Measurements from ENCODE around the gene MANEA.

MANEA gene

GRCh38 chr6:95589067-95589466 is 11.7 kb downstream of the MANEA start:
- DNase-seq (ENCODE audit: low read depth): no peak

- no peak for DNase-seq (ENCODE audit: low read depth)
Measured at GRCh38 chr6:95589826-95590570, 12.7 kb downstream of the MANEA start.

GRCh38 chr6:95593025-95593424 is 15.7 kb downstream of the MANEA start:
- DNase-seq (ENCODE audit: low read depth): no peak

GRCh38 chr6:95596021-95596420 is 18.7 kb downstream of the MANEA start:
- no peak for DNase-seq (ENCODE audit: low read depth)

- DNase-seq (ENCODE audit: low read depth): no peak
Measured at GRCh38 chr6:95599706-95600105, 22.4 kb downstream of the MANEA start.

- DNase-seq (ENCODE audit: low read depth): no peak
Measured at GRCh38 chr6:95601133-95601532, 23.8 kb downstream of the MANEA start.

- no peak for DNase-seq (ENCODE audit: low read depth)
Measured at GRCh38 chr6:95614094-95614493, 36.8 kb downstream of the MANEA start.

- no peak for DNase-seq (ENCODE audit: low read depth)
Measured at GRCh38 chr6:95629551-95629950, 52.2 kb downstream of the MANEA start.

GRCh38 chr6:95636552-95637431 is 59.5 kb downstream of the MANEA start:
- DNase-seq (ENCODE audit: low read depth): no peak

GRCh38 chr6:95648636-95649035 is 71.3 kb downstream of the MANEA start:
- no peak for DNase-seq (ENCODE audit: low read depth)

GRCh38 chr6:95649451-95649850 is 72.1 kb downstream of the MANEA start:
- DNase-seq (ENCODE audit: low read depth): no peak

- DNase-seq (ENCODE audit: low read depth): no peak
Measured at GRCh38 chr6:95654176-95654575, 76.8 kb downstream of the MANEA start.

GRCh38 chr6:95658886-95659285 is 81.6 kb downstream of the MANEA start:
- no peak for DNase-seq (ENCODE audit: low read depth)
